Endothelial cell (in vitro differentiated cells): ENCODE results near the gene CLDN15. TPM values are rescaled to one million over a fixed set of nuclear protein-coding genes. Genes with fewer than 3 reads are reported as not detected.

Source experiments
- DNase-seq: peaks from one replicate; pipeline ENCODE4 v3.0.0; 2021; ENCODE audit warnings: low spot score
- H3K27ac Mint-ChIP-seq: one replicate; pipeline ENCODE4 v1.8.0; 2021; ENCODE audit warnings: mixed read lengths, inconsistent platforms; ENCODE audit not compliant: unreplicated experiment
- H3K27me3 Mint-ChIP-seq: one replicate; pipeline ENCODE4 v1.8.0; 2021; ENCODE audit warnings: mild to moderate bottlenecking, moderate library complexity, mixed read lengths, inconsistent platforms; ENCODE audit not compliant: unreplicated experiment
- H3K36me3 Mint-ChIP-seq: one replicate; pipeline ENCODE4 v1.8.0; 2021; ENCODE audit warnings: mild to moderate bottlenecking, low read depth, mixed read lengths, inconsistent platforms; ENCODE audit not compliant: unreplicated experiment
- H3K4me1 Mint-ChIP-seq: one replicate; pipeline ENCODE4 v1.8.0; 2021; ENCODE audit warnings: mild to moderate bottlenecking, mixed read lengths, inconsistent platforms; ENCODE audit not compliant: unreplicated experiment
- H3K4me3 Mint-ChIP-seq: one replicate; pipeline ENCODE4 v1.8.0; 2021; ENCODE audit warnings: mild to moderate bottlenecking, mixed read lengths, inconsistent platforms; ENCODE audit not compliant: unreplicated experiment
- H3K9me3 Mint-ChIP-seq: one replicate; pipeline ENCODE4 v1.8.0; 2021; ENCODE audit warnings: mixed read lengths, inconsistent platforms; ENCODE audit not compliant: unreplicated experiment
- CTCF ChIP-seq: fragments of 200-600 bp; sonication (generic); IDR thresholded peaks from one replicate; pipeline ENCODE4 v1.5.0; 2021; ENCODE audit warnings: antibody characterized with exemption; ENCODE audit not compliant: unreplicated experiment
- total RNA-seq: library from RNA; stranded (reverse); fragmentation: NEBNext Ultra II Directional; extraction: Animal tissue kit (Norgen Biotek cat#: 25700); gene quantifications from one replicate; pipeline ENCODE4 v1.2.1, GENCODE V29; 2021; ENCODE audit not compliant: unreplicated experiment

CLDN15 gene
- total RNA-seq, 1 donor from 2014 or later: 10.5 TPM

GRCh38 chr7:101216860-101217387 is 20.7 kb downstream of the CLDN15 start:
- H3K36me3 Mint-ChIP-seq: no peaks in the 10 kb centered on the region
- H3K9me3 Mint-ChIP-seq: no peaks in the 10 kb centered on the region

GRCh38 chr7:101216001-101216859 is 21.4 kb downstream of the CLDN15 start:
- DNase-seq: no peak
- Mint-ChIP-seq H3K36me3 (no peaks in the 10 kb centered on the region), H3K9me3 (no peaks in the 10 kb centered on the region), H3K27me3 (peaks cover 15% of the 10 kb centered on the region), H3K27ac (peak overlapping the region; percentile 74), H3K4me1 (peaks cover 12% of the 10 kb centered on the region), H3K4me3 (peak overlapping the region; percentile 94)
- no peak for TF ChIP-seq CTCF

More at GRCh38 chr7:101216860-101217387, 20.7 kb downstream of the CLDN15 start:
- peak overlapping the region; percentile 97 for H3K27ac Mint-ChIP-seq
- no peak for TF ChIP-seq CTCF
- peaks cover 15% of the 10 kb centered on the region for H3K27me3 Mint-ChIP-seq
- DNase-seq: peak; percentile 31
- peaks cover 17% of the 10 kb centered on the region for H3K4me1 Mint-ChIP-seq
- H3K4me3 Mint-ChIP-seq: peak overlapping the region; percentile 97

GRCh38 chr7:101212014-101212413 is 25.6 kb downstream of the CLDN15 start:
- peaks cover 7% of the 10 kb centered on the region for H3K4me1 Mint-ChIP-seq
- no peaks in the 10 kb centered on the region for H3K9me3 Mint-ChIP-seq
- no peak for DNase-seq
- no peak overlapping the region for H3K27ac Mint-ChIP-seq
- H3K27me3 Mint-ChIP-seq: peaks cover 6% of the 10 kb centered on the region
- H3K4me3 Mint-ChIP-seq: peak overlapping the region; percentile 73
- TF ChIP-seq CTCF: no peak
- peaks cover 10% of the 10 kb centered on the region for H3K36me3 Mint-ChIP-seq

- H3K9me3 Mint-ChIP-seq: no peaks in the 10 kb centered on the region
- H3K36me3 Mint-ChIP-seq: peaks cover 10% of the 10 kb centered on the region
- peaks cover 6% of the 10 kb centered on the region for H3K27me3 Mint-ChIP-seq
- DNase-seq: no peak
- peaks cover 3% of the 10 kb centered on the region for H3K4me1 Mint-ChIP-seq
- no peak for TF ChIP-seq CTCF
- peak overlapping the region; percentile 73 for H3K4me3 Mint-ChIP-seq
- H3K27ac Mint-ChIP-seq: no peak overlapping the region
Observed at GRCh38 chr7:101211501-101211900, 26.1 kb downstream of the CLDN15 start.

- H3K27ac Mint-ChIP-seq: no peak overlapping the region
- peaks cover 10% of the 10 kb centered on the region for H3K36me3 Mint-ChIP-seq
- TF ChIP-seq CTCF: no peak
- DNase-seq: no peak
- no peaks in the 10 kb centered on the region for H3K9me3 Mint-ChIP-seq
- peaks cover 4% of the 10 kb centered on the region for H3K27me3 Mint-ChIP-seq
- peak overlapping the region; percentile 51 for H3K4me3 Mint-ChIP-seq
- no peaks in the 10 kb centered on the region for H3K4me1 Mint-ChIP-seq
Observed at GRCh38 chr7:101210143-101210542, 27.5 kb downstream of the CLDN15 start.
